Cardiac muscle cell (in vitro differentiated cells and primary cell): ENCODE results near the gene NET1. TPM values are rescaled to one million over a fixed set of nuclear protein-coding genes. Genes with fewer than 3 reads are reported as not detected.

Source experiments
- DNase-seq, 2 donors: peaks; one replicate each; pipeline versions ENCODE4 v3.0.0 to v3.0.0-alpha.2; 2010 to 2017; ENCODE audit warnings: low read depth in 1 of 2, low spot score in 1 of 2
- H3K27ac ChIP-seq: fragments of 200-600 bp; sonication (generic); 2 replicates; pipeline ENCODE4 v1.5.1; 2016
- H3K27me3 ChIP-seq: fragments of 200-600 bp; sonication (generic); 2 replicates; pipeline ENCODE4 v1.6.0; 2016; ENCODE audit warnings: control low read depth
- H3K36me3 ChIP-seq: fragments of 200-600 bp; sonication (generic); 2 replicates; pipeline ENCODE4 v1.5.1; 2016; ENCODE audit warnings: control low read depth
- H3K4me1 ChIP-seq: fragments of 200-600 bp; sonication (generic); 2 replicates; pipeline ENCODE4 v1.8.1; 2017; ENCODE audit warnings: low read depth, mild to moderate bottlenecking, mixed run types
- H3K4me3 ChIP-seq: fragments of 200-600 bp; sonication (generic); 2 replicates; pipeline ENCODE4 v1.5.1; 2016; ENCODE audit warnings: mild to moderate bottlenecking
- H3K9me3 ChIP-seq: fragments of 200-600 bp; sonication (generic); 2 replicates; pipeline ENCODE4 v1.5.1; 2017; ENCODE audit warnings: low read depth, mild to moderate bottlenecking, control low read depth
- CTCF ChIP-seq: IDR thresholded peaks from 2 replicates; pipeline ENCODE4 v1.5.1; 2012; ENCODE audit warnings: low read depth, mild to moderate bottlenecking, low read length
- polyA plus RNA-seq: library from polyadenylated mRNA; unstranded; fragments of >200 nt; fragmentation: Nextera tagmentation; extraction: Ambion mirVana; gene quantifications from 2 replicates; pipeline ENCODE4 v1.2.1, GENCODE V29; 2016
- total RNA-seq: library from RNA; depleted of rRNA; stranded (reverse); fragments of >200 nt; gene quantifications from 2 replicates; pipeline ENCODE4 v1.2.3, GENCODE V29; 2016

Gene NET1
- total and polyA plus RNA-seq, 2 experiments from 2014 or later: 20.0 to 29.5 TPM

- no peak for DNase-seq
- no peak overlapping the region for H3K4me3 ChIP-seq
- H3K36me3 ChIP-seq: peaks cover 34% of the 10 kb centered on the region
- H3K27me3 ChIP-seq: no peaks in the 10 kb centered on the region
- H3K27ac ChIP-seq: no peak overlapping the region
- peaks cover 8% of the 10 kb centered on the region for H3K4me1 ChIP-seq
- no peaks in the 10 kb centered on the region for H3K9me3 ChIP-seq
- no peak for TF ChIP-seq CTCF
Observed at GRCh38 chr10:5458425-5458824, 46.1 kb downstream of the NET1 start.

- peaks cover 8% of the 10 kb centered on the region for H3K4me1 ChIP-seq
- H3K9me3 ChIP-seq: no peaks in the 10 kb centered on the region
- H3K36me3 ChIP-seq: peaks cover 28% of the 10 kb centered on the region
Observed at GRCh38 chr10:5458949-5459747, 46.8 kb downstream of the NET1 start.

GRCh38 chr10:5460468-5461202, 48.3 kb downstream of the NET1 start:
- H3K27ac ChIP-seq: no peak overlapping the region
- no peak for TF ChIP-seq CTCF

More at GRCh38 chr10:5458949-5459747, 46.8 kb downstream of the NET1 start:
- Histone ChIP-seq H3K4me3 (no peak overlapping the region), H3K27ac (no peak overlapping the region), H3K27me3 (no peaks in the 10 kb centered on the region)
- DNase-seq: no peak
- TF ChIP-seq CTCF: no peak

GRCh38 chr10:5461203-5461588, 48.8 kb downstream of the NET1 start:
- TF ChIP-seq CTCF: no peak
- DNase-seq: no peak
- Histone ChIP-seq H3K9me3 (no peaks in the 10 kb centered on the region), H3K27ac (no peak overlapping the region), H3K36me3 (peaks cover 8% of the 10 kb centered on the region), H3K27me3 (no peaks in the 10 kb centered on the region), H3K4me1 (peaks cover 11% of the 10 kb centered on the region), H3K4me3 (no peak overlapping the region)

More at GRCh38 chr10:5460468-5461202, 48.3 kb downstream of the NET1 start:
- Histone ChIP-seq H3K4me1 (peaks cover 8% of the 10 kb centered on the region), H3K9me3 (no peaks in the 10 kb centered on the region), H3K36me3 (peaks cover 14% of the 10 kb centered on the region), H3K27me3 (no peaks in the 10 kb centered on the region), H3K4me3 (no peak overlapping the region)
- DNase-seq: no peak

GRCh38 chr10:5461914-5462840, 49.8 kb downstream of the NET1 start:
- H3K4me3 ChIP-seq: no peak overlapping the region
- TF ChIP-seq CTCF: no peak
- H3K27me3 ChIP-seq: no peaks in the 10 kb centered on the region
- peak overlapping the region; percentile 52 for H3K27ac ChIP-seq
- H3K36me3 ChIP-seq: peaks cover 6% of the 10 kb centered on the region
- no peaks in the 10 kb centered on the region for H3K9me3 ChIP-seq
- H3K4me1 ChIP-seq: peaks cover 19% of the 10 kb centered on the region
- peak in 1 of 2 donors; percentile 61 for DNase-seq
